Stimulated activated CD4-positive, alpha-beta T cell treated with anti-CD3 and anti-CD28 coated beads, TNF-alpha, amount 100 ng/mL, for 48 hours (primary cell): ENCODE measurements around the gene FCSK.
"Not testable (repeated sequence)": the region's sequence is repeated elsewhere in the genome, so short reads cannot be mapped to it uniquely, and the experiment has no call there.

Experiments used
- DNase-seq, 3 donors: peaks; one replicate each; pipeline ENCODE4 v3.0.0-alpha.2; 2020; ENCODE audit warnings: low read depth in 3 of 3

The FCSK gene

GRCh38 chr16:70454222-70455034 lies at the start of gene FCSK:
FCSK (plus strand) TSS chr16:70454595; CDS start chr16:70463191, 8,596 bp downstream.
- peak in 2 of 3 donors; percentile 27 to 57 for DNase-seq

- DNase-seq: not testable (repeated sequence)
These were observed 48.3 kb upstream of the FCSK start for GRCh38 chr16:70406104-70406503.

GRCh38 chr16:70407811-70408274 lies 46.6 kb upstream of the FCSK start:
- no peak for DNase-seq

- no peak for DNase-seq
These were observed 43.7 kb upstream of the FCSK start for GRCh38 chr16:70410734-70411133.

- DNase-seq: no peak
These were observed 42.0 kb upstream of the FCSK start for GRCh38 chr16:70412385-70412784.

- DNase-seq: not testable (repeated sequence)
These were observed 40.8 kb upstream of the FCSK start for GRCh38 chr16:70413572-70413971.

- DNase-seq: no peak
These were observed 37.4 kb upstream of the FCSK start for GRCh38 chr16:70416748-70417616.

- DNase-seq: no peak
These were observed 36.7 kb upstream of the FCSK start for GRCh38 chr16:70417661-70418060.

- no peak for DNase-seq
These were observed 36.0 kb upstream of the FCSK start for GRCh38 chr16:70418274-70418992.

GRCh38 chr16:70418993-70419318 lies 35.4 kb upstream of the FCSK start:
- no peak for DNase-seq

- no peak for DNase-seq
These were observed 34.7 kb upstream of the FCSK start for GRCh38 chr16:70419384-70420327.

GRCh38 chr16:70421014-70421413 lies 33.4 kb upstream of the FCSK start:
- DNase-seq: no peak

GRCh38 chr16:70421473-70422311 lies 32.7 kb upstream of the FCSK start:
- DNase-seq: no peak

GRCh38 chr16:70422543-70422942 lies 31.9 kb upstream of the FCSK start:
- no peak for DNase-seq

GRCh38 chr16:70427786-70428177 lies 26.6 kb upstream of the FCSK start:
- no peak for DNase-seq

- DNase-seq: peak; percentile 44 to 55 (median 47)
These were observed 26.0 kb upstream of the FCSK start for GRCh38 chr16:70428178-70428998.

- DNase-seq: no peak
These were observed 24.3 kb upstream of the FCSK start for GRCh38 chr16:70429888-70430666.
